Activated B cell treated with CpG ODN at 0.5 μM for 24 hours (primary cell): ENCODE data around the gene LINGO3. TPM values are rescaled to one million over a fixed set of nuclear protein-coding genes. Genes with fewer than 3 reads are reported as not detected.
A peak's percentile ranks its signal among the peaks of the same experiment; 100 is the strongest.

Experiments used
- ATAC-seq: fragments of 200-7000 bp; cut with Tn5 transposase; one replicate; pipeline ENCODE4 v1.10.0; 2021; ENCODE audit warnings: low read depth, mild to moderate bottlenecking, moderate library complexity
- CTCF ChIA-PET: fragments of 350-600 bp; sonication (Branson Sonifier 250); formaldehyde crosslinking; loops from one replicate; lab custom pipeline; 2021; ENCODE audit warnings: antibody characterized with exemption; lab: Charles Lee
- POLR2A ChIA-PET: fragments of 350-600 bp; sonication (Branson Sonifier 250); formaldehyde crosslinking; loops from one replicate; lab custom pipeline; 2021; ENCODE audit warnings: antibody characterized with exemption; lab: Charles Lee
- DNase-seq: peaks from one replicate; pipeline ENCODE4 v3.0.0; 2022
- H3K27ac Mint-ChIP-seq: one replicate; pipeline ENCODE4 v1.8.0; 2020; ENCODE audit warnings: mixed read lengths
- H3K27me3 Mint-ChIP-seq: one replicate; pipeline ENCODE4 v1.8.0; 2021; ENCODE audit warnings: mixed read lengths
- H3K36me3 Mint-ChIP-seq: one replicate; pipeline ENCODE4 v1.8.0; 2021; ENCODE audit warnings: low read depth, mixed read lengths
- H3K4me1 Mint-ChIP-seq: one replicate; pipeline ENCODE4 v1.8.0; 2021; ENCODE audit warnings: mixed read lengths
- H3K4me3 Mint-ChIP-seq: one replicate; pipeline ENCODE4 v1.8.0; 2020; ENCODE audit warnings: mild to moderate bottlenecking, mixed read lengths
- H3K9me3 Mint-ChIP-seq: one replicate; pipeline ENCODE4 v1.8.0; 2020; ENCODE audit warnings: mixed read lengths
- intact Hi-C: fragments of 100-400 bp; cut with micrococcal nuclease; formaldehyde crosslinking; loops from one replicate; pipeline ENCODE4 v1.15.1; 2024
- total RNA-seq: library from RNA; stranded (reverse); gene quantifications from 2 replicates; pipeline ENCODE4 v1.2.3, GENCODE V29; 2022
- TF ChIP-seq, protein P1 (sequence below): fragments of 200-600 bp; IDR thresholded peaks from one replicate; pipeline ENCODE4 v1.8.0; 2022; ENCODE audit warnings: antibody characterized with exemption, mild to moderate bottlenecking

Gene LINGO3
- total RNA-seq, 1 donor from 2014 or later = 1.4 TPM

DNA sequence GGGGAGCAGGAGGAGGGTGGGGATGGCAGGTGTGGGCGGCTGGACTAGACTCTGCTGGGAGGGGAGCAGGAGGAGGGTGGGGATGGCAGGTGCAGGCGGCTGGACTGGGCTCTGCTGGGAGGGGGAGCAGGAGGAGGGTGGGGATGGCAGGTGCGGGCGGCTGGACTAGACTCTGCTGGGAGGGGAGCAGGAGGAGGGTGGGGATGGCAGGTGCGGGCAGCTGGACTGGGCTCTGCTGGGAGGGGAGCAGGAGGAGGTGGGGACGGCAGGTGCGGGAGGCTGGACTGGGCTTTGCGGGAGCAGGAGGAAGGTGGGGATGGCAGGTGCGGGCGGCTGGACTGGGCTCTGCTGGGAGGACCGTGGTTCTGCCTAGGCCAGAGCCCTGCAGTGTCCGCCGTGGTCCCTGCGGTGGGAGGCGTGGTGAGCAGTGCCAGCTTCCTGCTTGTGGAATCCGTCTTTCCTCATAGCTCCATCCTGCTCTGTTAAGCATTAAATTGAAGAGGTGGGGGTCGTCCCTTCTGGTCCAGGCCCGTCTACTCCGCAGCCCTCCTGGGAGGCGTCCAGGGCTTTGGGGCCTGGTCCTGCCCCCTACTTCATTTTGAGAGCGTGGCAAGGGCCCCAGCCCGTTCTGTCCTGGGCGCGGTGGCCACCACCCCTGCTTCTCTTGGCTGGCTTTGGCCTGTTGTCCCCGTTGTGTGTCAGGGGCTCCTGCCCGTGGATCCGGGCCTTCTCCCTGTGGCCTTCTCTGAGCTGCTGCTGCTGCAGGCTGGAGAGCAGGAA, 25.3 kb upstream of the LINGO3 start:
- H3K4me1 Mint-ChIP-seq = peaks cover 62% of the 10 kb centered on the region
- TF ChIP-seq, protein P1, sequence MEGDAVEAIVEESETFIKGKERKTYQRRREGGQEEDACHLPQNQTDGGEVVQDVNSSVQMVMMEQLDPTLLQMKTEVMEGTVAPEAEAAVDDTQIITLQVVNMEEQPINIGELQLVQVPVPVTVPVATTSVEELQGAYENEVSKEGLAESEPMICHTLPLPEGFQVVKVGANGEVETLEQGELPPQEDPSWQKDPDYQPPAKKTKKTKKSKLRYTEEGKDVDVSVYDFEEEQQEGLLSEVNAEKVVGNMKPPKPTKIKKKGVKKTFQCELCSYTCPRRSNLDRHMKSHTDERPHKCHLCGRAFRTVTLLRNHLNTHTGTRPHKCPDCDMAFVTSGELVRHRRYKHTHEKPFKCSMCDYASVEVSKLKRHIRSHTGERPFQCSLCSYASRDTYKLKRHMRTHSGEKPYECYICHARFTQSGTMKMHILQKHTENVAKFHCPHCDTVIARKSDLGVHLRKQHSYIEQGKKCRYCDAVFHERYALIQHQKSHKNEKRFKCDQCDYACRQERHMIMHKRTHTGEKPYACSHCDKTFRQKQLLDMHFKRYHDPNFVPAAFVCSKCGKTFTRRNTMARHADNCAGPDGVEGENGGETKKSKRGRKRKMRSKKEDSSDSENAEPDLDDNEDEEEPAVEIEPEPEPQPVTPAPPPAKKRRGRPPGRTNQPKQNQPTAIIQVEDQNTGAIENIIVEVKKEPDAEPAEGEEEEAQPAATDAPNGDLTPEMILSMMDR = no peak
- H3K4me3 Mint-ChIP-seq = peak overlapping the region; percentile 73
- no peak for ATAC-seq
- H3K36me3 Mint-ChIP-seq = peaks cover 29% of the 10 kb centered on the region
- H3K9me3 Mint-ChIP-seq = no peaks in the 10 kb centered on the region
- POLR2A ChIA-PET = interaction anchor here (0.6 to 2.0 kb wide), 10 partner anchors 9 to 143 kb away, joined by 3 to 8 read pairs (median 4); partner anchors contain the start of gene GADD45B
- DNase-seq = no peak
- H3K27me3 Mint-ChIP-seq = no peaks in the 10 kb centered on the region
- H3K27ac Mint-ChIP-seq = peak overlapping the region; percentile 81
- CTCF ChIA-PET = interaction anchor here (0.8 to 1.5 kb wide), 2 partner anchors 20 to 162 kb away, joined by 3 read pairs; no protein-coding TSS in a partner anchor
- intact Hi-C loops = loop anchor here (2.0 to 5.0 kb wide), 2 partner anchors 58 to 289 kb away; no protein-coding TSS in a partner anchor

DNA sequence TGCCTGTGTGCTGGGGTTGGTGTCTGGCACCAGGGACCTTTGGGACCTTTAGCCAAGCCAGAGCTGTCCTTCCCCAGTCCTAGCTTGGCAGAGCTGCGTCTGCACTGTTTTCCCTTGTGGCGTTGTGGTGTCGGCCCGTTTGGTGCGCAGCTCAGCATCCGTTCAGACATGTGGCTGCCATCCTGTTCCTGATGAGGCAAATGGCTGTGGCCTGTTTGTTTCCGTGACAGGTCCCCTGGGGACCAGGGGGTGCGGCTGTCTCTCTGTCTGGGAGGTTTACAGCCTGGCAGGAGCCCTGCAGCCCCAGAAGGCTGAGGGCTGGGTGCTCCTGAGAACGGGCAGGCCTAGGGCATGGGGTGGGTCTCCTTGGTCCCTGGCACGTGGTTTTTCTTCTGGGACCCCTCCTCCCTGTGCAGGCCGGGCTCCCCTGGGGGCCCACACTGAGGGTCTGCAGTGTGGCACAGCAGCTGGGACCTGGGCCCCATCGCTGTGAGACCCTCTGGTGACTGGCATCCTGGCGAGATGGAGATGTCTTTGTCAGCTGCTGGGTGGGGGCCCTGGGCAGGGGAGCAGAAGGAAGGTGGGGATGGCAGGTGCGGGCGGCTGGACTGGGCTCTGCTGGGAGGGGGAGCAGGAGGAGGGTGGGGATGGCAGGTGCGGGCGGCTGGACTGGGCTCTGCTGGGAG, 24.5 kb upstream of the LINGO3 start:
- Mint-ChIP-seq H3K4me1 (peaks cover 67% of the 10 kb centered on the region), H3K9me3 (no peaks in the 10 kb centered on the region), H3K27ac (peak overlapping the region; percentile 97), H3K36me3 (peaks cover 29% of the 10 kb centered on the region), H3K27me3 (no peaks in the 10 kb centered on the region), H3K4me3 (peak overlapping the region; percentile 78)
- ChIA-PET POLR2A (interaction anchor here (0.6 to 2.2 kb wide), 28 partner anchors 8 to 1750 kb away, joined by 3 to 13 read pairs (median 6); partner anchors contain the start of genes GADD45B, MKNK2 and TIMM13), CTCF (interaction anchor here (0.8 to 1.5 kb wide), 4 partner anchors 21 to 161 kb away, joined by 3 to 4 read pairs (median 3); no protein-coding TSS in a partner anchor)
- peak; percentile 83 for DNase-seq
- peak; percentile 81 for ATAC-seq
- intact Hi-C loops = loop anchor here (1.0 to 5.0 kb wide), 4 partner anchors 43 to 290 kb away; partner anchors contain the start of genes PLEKHJ1 and SF3A2
- TF ChIP-seq, protein P1 = no peak

DNA sequence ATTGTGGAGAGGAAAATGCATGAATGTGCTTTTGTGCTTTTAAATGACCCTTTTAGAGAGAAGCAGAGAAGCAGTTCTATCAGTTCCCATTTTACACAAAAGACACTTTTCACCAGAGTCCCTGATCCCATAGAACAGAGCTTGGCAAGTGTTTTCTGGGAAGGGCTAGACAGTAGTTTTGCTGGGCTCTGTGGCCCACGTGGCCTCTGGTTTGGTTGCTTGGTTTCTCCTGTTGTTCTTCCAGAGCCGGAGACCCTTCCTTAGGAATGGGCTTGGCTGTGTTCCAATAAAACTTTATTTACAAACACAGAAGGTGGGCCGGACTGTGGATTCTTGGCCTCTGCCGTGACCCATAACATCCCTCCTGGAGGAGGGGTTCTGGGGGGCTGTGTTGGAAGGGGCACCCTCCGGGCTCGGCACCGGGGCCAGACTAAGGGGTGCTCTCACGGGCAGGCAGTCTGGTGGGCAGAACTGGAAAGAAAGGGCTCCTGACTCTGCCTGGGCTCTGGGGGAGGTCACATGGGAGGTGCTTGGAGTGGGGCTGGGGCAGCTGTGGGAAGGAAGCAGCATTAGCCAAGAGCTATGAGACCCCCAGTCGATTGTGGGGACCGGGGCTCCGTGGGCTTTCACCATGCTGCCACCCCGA, 23.8 kb upstream of the LINGO3 start:
- ATAC-seq (peak; percentile 0), DNase-seq (no peak)
- no peaks in the 10 kb centered on the region for H3K9me3 Mint-ChIP-seq
- peak overlapping the region; percentile 97 for H3K27ac Mint-ChIP-seq
- ChIA-PET CTCF (interaction anchor here (0.7 to 0.8 kb wide), 3 partner anchors 49 to 96 kb away, joined by 3 to 4 read pairs (median 3); partner anchors contain the start of gene TIMM13), POLR2A (interaction anchor here (0.6 to 2.2 kb wide), 26 partner anchors 9 to 1751 kb away, joined by 3 to 13 read pairs (median 6); partner anchors contain the start of genes GADD45B, MKNK2, PEAK3 and TIMM13)
- no peaks in the 10 kb centered on the region for H3K27me3 Mint-ChIP-seq
- TF ChIP-seq, protein P1 = no peak
- peaks cover 75% of the 10 kb centered on the region for H3K4me1 Mint-ChIP-seq
- H3K36me3 Mint-ChIP-seq = peaks cover 25% of the 10 kb centered on the region
- H3K4me3 Mint-ChIP-seq = peak overlapping the region; percentile 78
- intact Hi-C loops = loop anchor here (1.0 to 5.0 kb wide), 4 partner anchors 42 to 291 kb away; partner anchors contain the start of genes PLEKHJ1 and SF3A2

DNA sequence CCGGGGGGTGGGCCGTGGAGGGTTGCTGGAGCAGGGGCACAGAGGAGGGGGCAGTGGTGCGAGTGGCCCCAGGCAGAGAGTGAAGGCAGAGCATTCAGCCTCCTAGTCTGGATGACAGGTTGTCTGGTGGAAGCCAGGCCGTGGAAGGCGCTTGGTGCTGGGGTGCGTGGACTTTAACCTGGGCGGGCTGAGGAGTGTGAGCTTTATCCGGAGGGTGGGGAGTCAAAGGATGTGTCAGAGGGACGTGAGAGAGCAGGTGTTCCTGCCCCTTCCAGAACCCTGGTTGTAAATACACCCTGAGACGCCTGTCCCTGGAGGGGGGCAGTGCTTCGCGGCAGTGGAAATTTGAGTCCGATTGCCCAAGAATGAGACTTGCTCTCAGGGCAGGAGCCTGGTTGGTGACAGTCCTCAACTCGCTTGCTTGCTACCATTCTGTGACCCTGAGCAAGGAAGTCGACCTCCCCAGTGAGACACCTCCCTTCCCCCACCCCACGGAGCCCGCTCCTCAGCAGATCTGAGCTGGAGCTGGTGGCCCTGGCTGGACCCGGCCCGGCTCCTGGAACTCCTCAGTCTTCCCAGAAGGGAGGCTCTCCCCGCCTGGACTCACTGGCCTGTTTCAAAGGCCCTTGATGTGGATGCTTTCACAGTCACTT, 22.8 kb upstream of the LINGO3 start:
- Mint-ChIP-seq H3K9me3 (no peaks in the 10 kb centered on the region), H3K36me3 (peaks cover 23% of the 10 kb centered on the region), H3K4me1 (peaks cover 76% of the 10 kb centered on the region), H3K4me3 (peak overlapping the region; percentile 41), H3K27me3 (no peaks in the 10 kb centered on the region), H3K27ac (peak overlapping the region; percentile 97)
- no peak for DNase-seq
- POLR2A ChIA-PET = interaction anchor here (2.0 to 2.2 kb wide), 2 partner anchors 58 to 61 kb away, joined by 7 to 12 read pairs; no protein-coding TSS in a partner anchor
- TF ChIP-seq, protein P1 = no peak
- intact Hi-C loops = loop anchor here (5.0 kb wide), 1 partner anchor 292 kb away; no protein-coding TSS in a partner anchor
- CTCF ChIA-PET = interaction anchor here (0.7 kb wide), 1 partner anchor 97 kb away, joined by 3 read pairs; the partner anchor contains the start of gene TIMM13
- ATAC-seq = no peak
